Measurements from ENCODE around the gene THBS1.

Gene THBS1

DNA sequence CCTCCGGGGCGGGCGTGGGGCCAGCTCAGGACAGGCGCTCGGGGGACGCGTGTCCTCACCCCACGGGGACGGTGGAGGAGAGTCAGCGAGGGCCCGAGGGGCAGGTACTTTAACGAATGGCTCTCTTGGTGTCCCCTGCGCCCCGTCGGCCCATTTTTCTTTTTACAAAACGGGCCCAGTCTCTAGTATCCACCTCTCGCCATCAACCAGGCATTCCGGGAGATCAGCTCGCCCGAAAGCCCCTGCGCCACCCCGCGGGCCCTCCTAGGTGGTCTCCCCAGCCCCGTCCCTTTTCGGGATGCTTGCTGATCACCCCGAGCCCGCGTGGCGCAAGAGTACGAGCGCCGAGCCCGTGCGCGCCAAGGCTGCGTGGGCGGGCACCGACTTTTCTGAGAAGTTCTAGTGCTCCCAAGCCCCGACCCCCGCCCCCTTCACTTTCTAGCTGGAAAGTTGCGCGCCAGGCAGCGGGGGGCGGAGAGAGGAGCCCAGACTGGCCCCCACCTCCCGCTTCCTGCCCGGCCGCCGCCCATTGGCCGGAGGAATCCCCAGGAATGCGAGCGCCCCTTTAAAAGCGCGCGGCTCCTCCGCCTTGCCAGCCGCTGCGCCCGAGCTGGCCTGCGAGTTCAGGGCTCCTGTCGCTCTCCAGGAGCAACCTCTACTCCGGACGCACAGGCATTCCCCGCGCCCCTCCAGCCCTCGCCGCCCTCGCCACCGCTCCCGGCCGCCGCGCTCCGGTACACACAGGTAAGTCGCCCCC lies at the start of gene THBS1:
Gene THBS1 (plus strand): TSS at position 595 of the 757 bp plus-strand sequence. CDS start 779 bp downstream, outside the sequence.
- TF ChIP-seq, protein P1, sequence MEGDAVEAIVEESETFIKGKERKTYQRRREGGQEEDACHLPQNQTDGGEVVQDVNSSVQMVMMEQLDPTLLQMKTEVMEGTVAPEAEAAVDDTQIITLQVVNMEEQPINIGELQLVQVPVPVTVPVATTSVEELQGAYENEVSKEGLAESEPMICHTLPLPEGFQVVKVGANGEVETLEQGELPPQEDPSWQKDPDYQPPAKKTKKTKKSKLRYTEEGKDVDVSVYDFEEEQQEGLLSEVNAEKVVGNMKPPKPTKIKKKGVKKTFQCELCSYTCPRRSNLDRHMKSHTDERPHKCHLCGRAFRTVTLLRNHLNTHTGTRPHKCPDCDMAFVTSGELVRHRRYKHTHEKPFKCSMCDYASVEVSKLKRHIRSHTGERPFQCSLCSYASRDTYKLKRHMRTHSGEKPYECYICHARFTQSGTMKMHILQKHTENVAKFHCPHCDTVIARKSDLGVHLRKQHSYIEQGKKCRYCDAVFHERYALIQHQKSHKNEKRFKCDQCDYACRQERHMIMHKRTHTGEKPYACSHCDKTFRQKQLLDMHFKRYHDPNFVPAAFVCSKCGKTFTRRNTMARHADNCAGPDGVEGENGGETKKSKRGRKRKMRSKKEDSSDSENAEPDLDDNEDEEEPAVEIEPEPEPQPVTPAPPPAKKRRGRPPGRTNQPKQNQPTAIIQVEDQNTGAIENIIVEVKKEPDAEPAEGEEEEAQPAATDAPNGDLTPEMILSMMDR (IDR thresholded peaks at IDR 0.05; ENCODE audit: borderline replicate concordance, insufficient read depth, low read depth, low read length), result no peak
- H3K4me3 ChIP-seq (ENCODE audit: low read depth, low read length), result peak within 1 kb of the TSS; percentile 28

DNA sequence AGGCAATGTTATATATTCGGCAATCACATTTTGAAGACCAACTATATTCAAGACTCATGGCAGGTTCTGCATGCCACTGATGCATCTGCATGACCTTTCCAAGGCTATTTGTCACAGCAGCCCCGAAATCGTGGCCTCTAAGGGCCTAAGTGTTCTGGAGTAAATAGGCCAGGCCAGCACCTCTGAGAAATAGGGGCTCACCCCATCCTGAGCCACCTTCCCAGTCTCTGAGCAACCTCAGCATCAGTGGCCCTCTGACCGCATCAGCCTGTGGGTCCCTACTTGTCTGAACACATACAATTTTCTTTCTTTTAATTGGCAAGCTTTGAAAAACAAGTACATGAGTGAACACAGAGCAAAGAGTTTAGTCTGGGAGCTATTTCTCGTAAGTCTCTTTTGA lies 45.9 kb upstream of the THBS1 start:
- H3K4me3 ChIP-seq (ENCODE audit: low read depth, low read length), result no peak overlapping the region
- TF ChIP-seq, protein P1 (IDR thresholded peaks at IDR 0.05; ENCODE audit: borderline replicate concordance, insufficient read depth, low read depth, low read length), result no peak

DNA sequence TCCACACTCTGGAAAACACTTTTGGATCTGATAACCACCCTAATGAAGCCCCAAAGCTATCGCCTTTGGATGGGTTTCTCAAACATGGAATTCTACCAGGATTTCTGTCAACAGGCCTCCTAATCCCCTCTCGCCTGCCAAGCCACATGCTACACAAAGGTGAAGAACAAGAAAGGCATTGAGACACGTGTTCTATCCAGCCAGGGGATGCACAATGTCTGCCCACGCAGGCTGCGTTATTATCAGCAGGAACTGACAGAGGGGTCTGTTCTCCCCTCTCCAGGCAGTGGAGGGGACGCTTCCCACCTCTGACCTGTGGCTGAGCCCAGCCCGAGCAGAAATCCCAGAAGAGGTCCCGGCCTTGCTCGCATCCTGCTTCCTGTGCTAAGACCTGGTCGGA lies 45.4 kb upstream of the THBS1 start:
- no peak overlapping the region for H3K4me3 ChIP-seq (ENCODE audit: low read depth, low read length)
- TF ChIP-seq, protein P1 (IDR thresholded peaks at IDR 0.05; ENCODE audit: borderline replicate concordance, insufficient read depth, low read depth, low read length), result no peak

DNA sequence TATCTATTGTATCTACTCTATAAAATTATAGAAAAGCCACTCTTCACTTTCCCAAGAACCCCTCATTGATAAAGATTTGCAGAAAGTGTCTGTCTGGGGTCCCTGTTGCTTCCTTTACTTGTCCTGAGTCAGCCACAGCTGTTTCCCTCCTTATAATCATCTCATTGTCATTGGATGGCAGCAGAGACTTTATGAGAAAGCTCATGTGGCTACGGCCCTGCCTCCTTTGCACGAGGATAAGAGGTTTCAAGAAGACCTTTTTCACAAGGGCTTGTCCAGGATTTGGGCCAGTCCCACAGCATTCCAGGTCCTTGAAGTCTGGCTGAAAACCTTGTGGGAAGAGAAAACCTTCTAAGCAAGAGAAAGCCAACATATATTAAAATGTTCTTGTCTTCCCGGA lies 41.9 kb upstream of the THBS1 start:
- TF ChIP-seq, protein P1 (IDR thresholded peaks at IDR 0.05; ENCODE audit: borderline replicate concordance, insufficient read depth, low read depth, low read length), result no peak

GRCh38 chr15:39539466-39539865 lies 41.4 kb upstream of the THBS1 start:
- TF ChIP-seq, protein P1 (IDR thresholded peaks at IDR 0.05; ENCODE audit: borderline replicate concordance, insufficient read depth, low read depth, low read length), result no peak
- no peak overlapping the region for H3K4me3 ChIP-seq (ENCODE audit: low read depth, low read length)

More for the DNA sequence above, 41.9 kb upstream of the THBS1 start:
- no peak overlapping the region for H3K4me3 ChIP-seq (ENCODE audit: low read depth, low read length)

DNA sequence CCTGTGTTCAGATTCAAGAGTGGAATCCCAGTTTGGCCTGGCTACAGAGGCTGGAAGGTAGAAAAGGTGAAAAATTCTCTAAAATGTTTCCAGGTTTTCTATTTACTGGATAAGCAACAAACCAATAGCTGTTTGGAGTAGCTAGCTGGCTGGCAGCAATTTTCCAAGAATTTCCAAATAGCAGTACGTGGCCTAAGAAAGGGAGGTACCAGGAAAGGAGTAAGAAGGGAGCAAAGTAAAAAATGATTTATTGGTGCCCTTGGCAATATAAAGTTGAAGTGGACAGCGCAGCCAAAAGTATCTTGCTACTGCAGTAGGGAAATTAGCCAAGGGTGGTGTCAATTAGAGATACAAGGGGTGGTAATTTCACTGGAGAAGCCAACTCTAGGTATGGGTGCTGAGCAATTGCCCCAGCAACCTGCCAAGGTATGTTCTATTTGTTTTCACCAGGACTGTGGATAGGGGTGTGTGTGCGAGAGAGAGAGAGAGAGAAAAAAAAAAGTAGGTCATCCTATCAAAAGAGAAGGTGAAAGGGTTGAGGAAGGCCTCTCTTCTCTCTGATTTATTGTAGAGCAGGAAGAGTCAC lies 40.8 kb upstream of the THBS1 start:
- TF ChIP-seq, protein P1 (IDR thresholded peaks at IDR 0.05; ENCODE audit: borderline replicate concordance, insufficient read depth, low read depth, low read length), result no peak
- H3K4me3 ChIP-seq (ENCODE audit: low read depth, low read length), result no peak overlapping the region
